Hematopoietic multipotent progenitor cell treated with erythropoietin and hydrocortisone succinate and interleukin-3 and kit ligand, for 17 days (in vitro differentiated cells): Measurements from ENCODE around the gene KIFBP.
"Not testable (repeated sequence)": the region's sequence is repeated elsewhere in the genome, so short reads cannot be mapped to it uniquely, and the experiment has no call there.

ENCODE experiments used
- DNase-seq: peaks from one replicate; pipeline ENCODE4 v3.0.0-alpha.2; 2015; ENCODE audit warnings: low spot score

The KIFBP gene

GRCh38 chr10:69005704-69006485 is 17.3 kb downstream of the KIFBP start:
- DNase-seq, result no peak

- DNase-seq, result no peak
Measured at GRCh38 chr10:69007260-69007659, 18.7 kb downstream of the KIFBP start.

- DNase-seq, result no peak
Measured at GRCh38 chr10:69009360-69009759, 20.8 kb downstream of the KIFBP start.

GRCh38 chr10:69010151-69010640 is 21.6 kb downstream of the KIFBP start:
- no peak for DNase-seq

- not testable (repeated sequence) for DNase-seq
Measured at GRCh38 chr10:69012778-69013177, 24.2 kb downstream of the KIFBP start.

- no peak for DNase-seq
Measured at GRCh38 chr10:69014171-69014570, 25.6 kb downstream of the KIFBP start.

- no peak for DNase-seq
Measured at GRCh38 chr10:69018613-69019012, 30.0 kb downstream of the KIFBP start.

GRCh38 chr10:69022611-69023010 is 34.0 kb downstream of the KIFBP start:
- DNase-seq, result no peak

- DNase-seq, result no peak
Measured at GRCh38 chr10:69025370-69025896, 36.8 kb downstream of the KIFBP start.

- no peak for DNase-seq
Measured at GRCh38 chr10:69033256-69033655, 44.7 kb downstream of the KIFBP start.

GRCh38 chr10:69037489-69037888 is 48.9 kb downstream of the KIFBP start:
- DNase-seq, result no peak

- DNase-seq, result not testable (repeated sequence)
Measured at GRCh38 chr10:69040904-69041303, 52.3 kb downstream of the KIFBP start.

GRCh38 chr10:69042417-69042816 is 53.8 kb downstream of the KIFBP start:
- DNase-seq, result no peak

- no peak for DNase-seq
Measured at GRCh38 chr10:69042838-69043237, 54.2 kb downstream of the KIFBP start.

- no peak for DNase-seq
Measured at GRCh38 chr10:69043931-69044531, 55.4 kb downstream of the KIFBP start.

GRCh38 chr10:69044546-69044945 is 55.9 kb downstream of the KIFBP start:
- no peak for DNase-seq

- no peak for DNase-seq
Measured at GRCh38 chr10:69045441-69046300, 57.1 kb downstream of the KIFBP start.

GRCh38 chr10:69047111-69047832 is 58.7 kb downstream of the KIFBP start:
- DNase-seq, result no peak

- DNase-seq, result no peak
Measured at GRCh38 chr10:69048103-69048502, 59.5 kb downstream of the KIFBP start.

- DNase-seq, result no peak
Measured at GRCh38 chr10:69049566-69049961, 61.0 kb downstream of the KIFBP start.

GRCh38 chr10:69051303-69051702 is 62.7 kb downstream of the KIFBP start:
- DNase-seq, result no peak
